ENCODE measurements around the gene FAM50B. TPM values are rescaled to one million over a fixed set of nuclear protein-coding genes. Genes with fewer than 3 reads are reported as not detected.

The FAM50B gene
- total and polyA plus RNA-seq, 3 experiments from 2014 or later: 7.3 to 10.3 (median 7.5) TPM

DNA sequence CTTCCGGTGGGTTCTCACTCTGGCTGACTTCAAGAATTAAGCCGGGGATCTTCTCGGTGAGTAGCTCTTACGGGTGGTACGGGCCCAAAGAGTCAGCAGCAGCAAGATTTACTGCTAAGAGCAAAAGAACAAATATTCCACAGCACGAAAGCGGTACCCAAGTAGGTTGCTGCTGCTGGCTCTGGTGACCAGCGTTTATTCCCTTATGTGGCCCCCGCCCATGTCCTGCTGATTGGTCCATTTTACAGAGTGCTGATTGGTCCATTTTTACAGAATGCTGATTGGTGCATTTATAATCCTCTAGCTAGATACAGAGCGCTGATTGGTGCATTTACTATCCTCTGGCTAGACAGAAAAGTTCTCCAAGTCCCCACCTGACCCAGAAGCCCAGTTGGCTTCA is 44.3 kb downstream of the FAM50B start:
- no peaks in the 10 kb centered on the region for H3K4me1 ChIP-seq (ENCODE audit: insufficient read depth, low read length)
- H3K9me3 ChIP-seq (ENCODE audit: low read length): no peaks in the 10 kb centered on the region
- H3K27ac Mint-ChIP-seq: no peak overlapping the region
- no peak overlapping the region for H3K27ac ChIP-seq (ENCODE audit: low read depth, low read length)
- no peak overlapping the region for H3K4me3 ChIP-seq (ENCODE audit: low read length)
- no peaks in the 10 kb centered on the region for H3K36me3 Mint-ChIP-seq
- peaks cover 3% of the 10 kb centered on the region for H3K27me3 ChIP-seq (ENCODE audit: insufficient read depth, low read length, poor library complexity, severe bottlenecking)
- H3K9me3 Mint-ChIP-seq: peaks cover 0 to 2% (median 0%) of the 10 kb centered on the region in 5 donors
- ChIA-PET POLR2A (no interaction called here), CTCF (no interaction called here)
- DNase-seq: no peak
- H3K27me3 Mint-ChIP-seq: peaks cover 2 to 12% of the 10 kb centered on the region in 2 donors
- no peaks in the 10 kb centered on the region for H3K4me1 Mint-ChIP-seq
- no peak overlapping the region for H3K4me3 Mint-ChIP-seq
- H3K36me3 ChIP-seq (ENCODE audit: insufficient read depth, low read length): no peaks in the 10 kb centered on the region

DNA sequence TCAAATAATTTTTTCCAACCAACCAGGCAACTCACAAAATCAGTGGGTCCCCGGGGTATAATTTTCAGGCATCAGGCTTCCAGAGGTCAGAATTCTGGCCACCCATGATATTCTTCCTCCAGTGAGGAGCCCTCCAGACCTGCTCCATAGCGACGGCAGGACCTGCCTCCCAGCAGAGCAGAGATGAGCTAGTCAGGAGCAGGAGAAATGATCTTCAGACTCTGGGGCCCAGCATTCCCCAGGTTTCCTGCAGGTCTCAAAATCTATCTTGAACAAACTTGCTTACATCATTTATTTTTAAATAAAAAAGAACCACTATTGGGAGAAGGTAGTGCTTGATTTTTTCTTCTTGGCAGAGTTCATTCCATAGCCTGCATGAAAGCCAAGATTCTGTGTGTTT is 44.7 kb downstream of the FAM50B start:
- CTCF ChIA-PET: interaction anchor here (1.3 kb wide), 1 partner anchor 44 kb away, joined by 3 read pairs; no protein-coding TSS in a partner anchor
- no peaks in the 10 kb centered on the region for H3K9me3 ChIP-seq (ENCODE audit: low read length)

DNA sequence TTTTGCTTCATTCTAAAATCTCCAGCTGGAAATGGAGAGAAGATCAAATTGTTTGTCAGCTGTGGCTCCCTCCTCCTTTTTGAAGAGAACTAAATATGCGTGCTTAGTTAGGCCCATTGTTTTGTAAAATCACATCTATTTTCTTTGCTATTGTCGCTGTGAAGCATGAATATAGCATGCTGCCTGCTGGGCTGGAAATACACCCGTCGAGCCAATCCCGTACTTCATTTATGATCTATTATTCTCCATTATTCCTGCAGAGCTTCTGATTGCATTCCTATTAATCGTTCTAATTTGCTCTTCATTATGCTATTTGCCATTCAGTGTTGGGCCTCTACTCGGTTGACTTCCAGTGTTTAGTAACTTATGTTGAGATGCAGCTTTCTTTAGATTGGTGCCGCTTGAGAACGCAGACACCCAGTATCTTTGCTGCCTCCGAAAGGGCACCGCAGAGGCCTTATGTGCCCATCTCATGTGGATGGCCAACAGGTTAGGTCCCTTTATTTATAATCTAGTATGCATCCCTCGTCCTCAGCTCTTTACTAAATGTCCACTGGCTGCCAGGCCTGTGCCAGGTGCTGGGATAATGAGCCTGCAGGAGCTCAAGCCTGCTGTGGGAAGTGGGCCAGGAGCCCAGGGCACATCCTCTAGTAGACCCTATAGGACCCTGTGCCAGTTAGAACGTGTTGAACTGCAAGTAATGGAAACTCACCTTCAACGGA is 45.6 kb downstream of the FAM50B start:
- H3K9me3 ChIP-seq (ENCODE audit: low read length): no peaks in the 10 kb centered on the region
- peaks cover 0 to 2% (median 0%) of the 10 kb centered on the region in 5 donors for H3K9me3 Mint-ChIP-seq
- DNase-seq: no peak
- H3K27ac ChIP-seq (ENCODE audit: low read depth, low read length): no peak overlapping the region
- peaks cover 2 to 12% of the 10 kb centered on the region in 2 donors for H3K27me3 Mint-ChIP-seq
- POLR2A ChIA-PET: no interaction called here
- no peaks in the 10 kb centered on the region for H3K4me1 Mint-ChIP-seq
- no peaks in the 10 kb centered on the region for H3K36me3 ChIP-seq (ENCODE audit: insufficient read depth, low read length)
- no peak overlapping the region for H3K4me3 ChIP-seq (ENCODE audit: low read length)
- no peaks in the 10 kb centered on the region for H3K27me3 ChIP-seq (ENCODE audit: insufficient read depth, low read length, poor library complexity, severe bottlenecking)
- H3K27ac Mint-ChIP-seq: peak overlapping the region in 1 of 8 donors; percentile 31
- H3K36me3 Mint-ChIP-seq: no peaks in the 10 kb centered on the region
- CTCF ChIA-PET: interaction anchor here (1.3 kb wide), 1 partner anchor 45 kb away, joined by 3 read pairs; no protein-coding TSS in a partner anchor
- H3K4me1 ChIP-seq (ENCODE audit: insufficient read depth, low read length): no peaks in the 10 kb centered on the region
- no peak overlapping the region for H3K4me3 Mint-ChIP-seq

More for the DNA sequence above, 44.7 kb downstream of the FAM50B start:
- H3K4me3 Mint-ChIP-seq: no peak overlapping the region
- H3K36me3 Mint-ChIP-seq: no peaks in the 10 kb centered on the region
- H3K4me1 ChIP-seq (ENCODE audit: insufficient read depth, low read length): no peaks in the 10 kb centered on the region
- no peaks in the 10 kb centered on the region for H3K36me3 ChIP-seq (ENCODE audit: insufficient read depth, low read length)
- no peak overlapping the region for H3K27ac ChIP-seq (ENCODE audit: low read depth, low read length)
- no peak overlapping the region for H3K4me3 ChIP-seq (ENCODE audit: low read length)
- H3K4me1 Mint-ChIP-seq: no peaks in the 10 kb centered on the region
- peaks cover 3% of the 10 kb centered on the region for H3K27me3 ChIP-seq (ENCODE audit: insufficient read depth, low read length, poor library complexity, severe bottlenecking)
- POLR2A ChIA-PET: no interaction called here
- no peak overlapping the region for H3K27ac Mint-ChIP-seq
- H3K9me3 Mint-ChIP-seq: peaks cover 0 to 2% (median 0%) of the 10 kb centered on the region in 5 donors
- no peak for DNase-seq
- peaks cover 2 to 12% of the 10 kb centered on the region in 2 donors for H3K27me3 Mint-ChIP-seq

DNA sequence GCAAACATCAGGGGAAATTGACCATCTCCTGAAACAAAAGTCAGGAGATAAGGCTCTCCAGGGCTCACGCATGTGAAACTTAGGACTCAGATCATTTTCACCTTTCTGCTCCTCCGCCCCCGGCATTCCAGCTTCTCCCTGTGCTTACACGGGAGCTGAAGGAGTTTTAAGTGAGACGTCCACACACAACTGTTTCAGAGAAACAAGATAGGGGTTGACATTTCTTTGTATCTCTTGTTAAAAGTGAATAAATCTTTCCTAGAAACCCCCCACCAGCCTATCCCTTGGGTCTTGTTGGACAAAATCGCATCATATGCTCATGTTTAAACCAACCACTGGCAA is 46.1 kb downstream of the FAM50B start:
- Mint-ChIP-seq H3K27me3 (peaks cover 2 to 17% of the 10 kb centered on the region in 2 donors), H3K9me3 (peaks cover 0 to 2% (median 0%) of the 10 kb centered on the region in 5 donors), H3K4me3 (no peak overlapping the region), H3K4me1 (no peaks in the 10 kb centered on the region), H3K36me3 (no peaks in the 10 kb centered on the region), H3K27ac (peak overlapping the region in 2 of 8 donors; percentile 31 to 70)
- Histone ChIP-seq H3K4me1 (ENCODE audit: insufficient read depth, low read length) (no peaks in the 10 kb centered on the region), H3K4me3 (ENCODE audit: low read length) (no peak overlapping the region), H3K36me3 (ENCODE audit: insufficient read depth, low read length) (no peaks in the 10 kb centered on the region), H3K27ac (ENCODE audit: low read depth, low read length) (no peak overlapping the region), H3K9me3 (ENCODE audit: low read length) (no peaks in the 10 kb centered on the region), H3K27me3 (ENCODE audit: insufficient read depth, low read length, poor library complexity, severe bottlenecking) (no peaks in the 10 kb centered on the region)
- CTCF ChIA-PET: interaction anchor here (1.3 kb wide), 1 partner anchor 46 kb away, joined by 3 read pairs; no protein-coding TSS in a partner anchor
- POLR2A ChIA-PET: no interaction called here
- no peak for DNase-seq

DNA sequence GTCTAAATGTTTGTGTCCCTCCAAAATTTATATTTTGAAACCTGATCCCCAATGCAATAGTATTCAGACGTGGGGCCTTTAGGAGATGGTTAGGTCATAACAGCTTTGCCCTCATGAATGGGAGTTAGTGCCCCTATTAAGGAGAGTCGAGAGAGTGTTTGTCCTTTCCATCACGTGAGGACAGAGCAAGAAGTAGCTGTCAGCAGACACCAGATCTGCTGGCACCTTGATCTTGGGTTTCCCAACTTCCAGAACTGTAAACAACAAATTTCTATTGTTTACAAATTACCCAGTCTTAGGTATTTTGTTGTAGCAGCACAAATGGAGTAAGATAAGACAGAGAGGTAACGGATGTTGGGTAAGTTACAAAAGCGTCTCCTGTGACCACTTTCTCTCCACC is 46.6 kb downstream of the FAM50B start:
- Mint-ChIP-seq H3K4me3 (no peak overlapping the region), H3K27me3 (peaks cover 2 to 21% of the 10 kb centered on the region in 2 donors), H3K27ac (no peak overlapping the region), H3K4me1 (no peaks in the 10 kb centered on the region), H3K9me3 (peaks cover 0 to 2% (median 0%) of the 10 kb centered on the region in 5 donors), H3K36me3 (no peaks in the 10 kb centered on the region)
- H3K27me3 ChIP-seq (ENCODE audit: insufficient read depth, low read length, poor library complexity, severe bottlenecking): no peaks in the 10 kb centered on the region
- no peaks in the 10 kb centered on the region for H3K4me1 ChIP-seq (ENCODE audit: insufficient read depth, low read length)
- ChIA-PET CTCF (no interaction called here), POLR2A (no interaction called here)
- H3K36me3 ChIP-seq (ENCODE audit: insufficient read depth, low read length): no peaks in the 10 kb centered on the region
- DNase-seq: no peak
- no peak overlapping the region for H3K4me3 ChIP-seq (ENCODE audit: low read length)
- no peak overlapping the region for H3K27ac ChIP-seq (ENCODE audit: low read depth, low read length)
- no peaks in the 10 kb centered on the region for H3K9me3 ChIP-seq (ENCODE audit: low read length)

DNA sequence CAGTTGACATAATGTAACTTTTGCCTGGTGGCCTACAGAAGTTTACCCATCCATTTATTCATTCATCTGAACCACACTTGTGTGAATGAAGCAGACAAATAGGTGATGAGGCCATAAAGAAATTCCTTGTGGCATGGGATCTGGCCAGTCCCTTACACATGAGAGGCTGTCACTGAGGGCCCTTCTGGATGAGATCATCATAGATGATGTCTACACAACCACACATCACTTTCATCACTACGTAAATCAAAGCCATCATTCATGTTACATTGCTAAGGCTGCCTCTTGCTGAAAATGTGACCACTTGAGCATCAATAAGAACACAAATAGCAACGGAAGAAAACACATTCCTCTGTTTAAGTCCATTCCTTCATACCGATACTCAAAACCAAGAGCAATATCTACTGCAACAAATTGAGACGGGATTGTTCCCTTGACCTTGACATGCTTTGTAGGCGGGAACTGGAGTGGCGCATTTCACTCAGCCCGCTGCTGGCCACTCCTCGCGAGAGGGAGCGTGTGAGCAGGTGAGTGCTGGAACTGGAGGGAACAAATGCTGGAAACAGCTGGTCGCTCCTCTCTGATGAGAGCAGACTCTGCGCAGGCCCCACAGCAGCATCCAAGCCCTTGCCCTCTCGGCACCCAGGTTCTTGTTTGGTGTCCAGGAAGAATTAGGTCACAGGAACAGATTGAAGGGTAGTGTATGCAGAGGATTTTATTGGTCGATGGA is 49.3 kb downstream of the FAM50B start:
- no peaks in the 10 kb centered on the region for H3K27me3 ChIP-seq (ENCODE audit: insufficient read depth, low read length, poor library complexity, severe bottlenecking)
- Mint-ChIP-seq H3K4me3 (no peak overlapping the region), H3K36me3 (no peaks in the 10 kb centered on the region), H3K9me3 (no peaks in the 10 kb centered on the region), H3K27me3 (peaks cover 2 to 39% of the 10 kb centered on the region in 2 donors), H3K27ac (no peak overlapping the region), H3K4me1 (no peaks in the 10 kb centered on the region)
- ChIA-PET CTCF (no interaction called here), POLR2A (no interaction called here)
- no peak for DNase-seq
- H3K4me3 ChIP-seq (ENCODE audit: low read length): no peak overlapping the region
- no peaks in the 10 kb centered on the region for H3K36me3 ChIP-seq (ENCODE audit: insufficient read depth, low read length)
- H3K4me1 ChIP-seq (ENCODE audit: insufficient read depth, low read length): no peaks in the 10 kb centered on the region
- no peak overlapping the region for H3K27ac ChIP-seq (ENCODE audit: low read depth, low read length)
- H3K9me3 ChIP-seq (ENCODE audit: low read length): no peaks in the 10 kb centered on the region

DNA sequence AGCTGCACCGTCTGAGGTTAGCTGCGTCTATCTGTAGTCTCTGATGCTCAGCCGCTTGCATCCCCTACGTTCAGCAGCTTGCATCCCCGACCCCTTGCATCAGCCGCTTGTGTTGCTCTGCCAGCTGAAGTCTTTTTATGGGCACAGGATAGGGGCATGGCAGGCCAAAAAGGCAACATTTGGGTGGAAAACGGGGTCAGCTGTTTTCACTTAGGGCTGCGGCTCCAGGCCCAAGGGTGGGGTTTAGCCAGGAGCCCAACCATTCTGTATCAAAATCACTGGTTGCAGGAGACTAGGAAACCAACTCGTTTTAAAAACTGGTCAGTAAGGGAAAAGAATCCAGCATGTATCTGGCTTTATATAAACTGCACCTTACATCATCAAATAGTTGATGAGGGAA is 49.9 kb downstream of the FAM50B start:
- H3K36me3 ChIP-seq (ENCODE audit: insufficient read depth, low read length): no peaks in the 10 kb centered on the region
- H3K4me3 ChIP-seq (ENCODE audit: low read length): no peak overlapping the region
- H3K9me3 Mint-ChIP-seq: no peaks in the 10 kb centered on the region
- H3K27me3 ChIP-seq (ENCODE audit: insufficient read depth, low read length, poor library complexity, severe bottlenecking): no peaks in the 10 kb centered on the region
- no peaks in the 10 kb centered on the region for H3K4me1 Mint-ChIP-seq
- H3K27ac ChIP-seq (ENCODE audit: low read depth, low read length): no peak overlapping the region
- no peak overlapping the region for H3K4me3 Mint-ChIP-seq
- no peak overlapping the region for H3K27ac Mint-ChIP-seq
- H3K9me3 ChIP-seq (ENCODE audit: low read length): no peaks in the 10 kb centered on the region
- H3K4me1 ChIP-seq (ENCODE audit: insufficient read depth, low read length): no peaks in the 10 kb centered on the region
- no peak for DNase-seq
- ChIA-PET POLR2A (no interaction called here), CTCF (no interaction called here)
- no peaks in the 10 kb centered on the region for H3K36me3 Mint-ChIP-seq
- H3K27me3 Mint-ChIP-seq: peaks cover 2 to 42% of the 10 kb centered on the region in 2 donors

DNA sequence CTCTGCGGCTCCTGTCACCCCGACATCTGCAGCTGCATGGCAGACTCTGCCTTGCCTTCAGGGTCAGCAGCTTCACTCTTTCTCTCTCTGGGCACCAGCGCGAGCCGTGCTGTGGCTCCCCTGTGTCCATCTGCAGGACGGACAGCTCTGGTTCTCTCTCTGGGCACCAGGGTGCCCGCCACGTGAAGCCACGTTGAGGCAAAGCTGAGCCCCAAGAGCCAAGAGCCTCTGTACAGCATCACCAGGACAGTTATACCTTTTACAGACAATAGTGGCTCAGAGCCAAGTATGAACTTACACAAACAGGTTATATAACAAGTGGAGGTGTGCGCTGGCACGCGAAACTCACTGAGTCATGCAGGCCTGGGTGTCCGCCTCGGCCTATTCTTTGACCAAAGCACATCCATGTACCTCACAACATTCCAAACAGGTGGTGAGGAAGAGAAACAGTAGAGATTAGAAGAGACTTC is 50.8 kb downstream of the FAM50B start:
- no peak overlapping the region for H3K4me3 ChIP-seq (ENCODE audit: low read length)
- H3K27me3 ChIP-seq (ENCODE audit: insufficient read depth, low read length, poor library complexity, severe bottlenecking): no peaks in the 10 kb centered on the region
- no peak overlapping the region for H3K27ac ChIP-seq (ENCODE audit: low read depth, low read length)
- H3K36me3 ChIP-seq (ENCODE audit: insufficient read depth, low read length): no peaks in the 10 kb centered on the region
- ChIA-PET CTCF (interaction anchor here (0.6 kb wide), 1 partner anchor 45 kb away, joined by 3 read pairs; no protein-coding TSS in a partner anchor), POLR2A (no interaction called here)
- Mint-ChIP-seq H3K9me3 (no peaks in the 10 kb centered on the region), H3K27ac (no peak overlapping the region), H3K4me3 (no peak overlapping the region), H3K4me1 (no peaks in the 10 kb centered on the region), H3K27me3 (peaks cover 2 to 46% of the 10 kb centered on the region in 2 donors), H3K36me3 (no peaks in the 10 kb centered on the region)
- DNase-seq: no peak
- no peaks in the 10 kb centered on the region for H3K9me3 ChIP-seq (ENCODE audit: low read length)
- no peaks in the 10 kb centered on the region for H3K4me1 ChIP-seq (ENCODE audit: insufficient read depth, low read length)

Measured in CD8-positive, alpha-beta memory T cell (primary cell).